GM18951 (cell line): ENCODE data around the gene DLG4.
"Not testable (repeated sequence)": the region's sequence is repeated elsewhere in the genome, so short reads cannot be mapped to it uniquely, and the experiment has no call there.

ENCODE experiments used
- POLR2A ChIP-seq: IDR thresholded peaks from 4 replicates; pipeline ENCODE4 v1.6.1; 2011; ENCODE audit warnings: mild to moderate bottlenecking; ENCODE audit not compliant: insufficient read length, insufficient read depth; ENCODE audit errors: extremely low read depth
- in situ Hi-C: fragments of 300-500 bp; cut with MboI; formaldehyde crosslinking; loops from one replicate; pipeline ENCODE4 v1.12.0; 2022; ENCODE audit warnings: low sequenced_read_pairs, mixed read lengths, inconsistent platforms; ENCODE audit not compliant: unreplicated experiment

Gene DLG4

GRCh38 chr17:7253082-7253481 is 33.4 kb upstream of the DLG4 start:
- TF ChIP-seq POLR2A, result no peak
- in situ Hi-C loops, result no loop called here

- in situ Hi-C loops, result no loop called here
- peak; percentile 88 for TF ChIP-seq POLR2A
These were observed 32.8 kb upstream of the DLG4 start, which contains the start of gene ELP5 for GRCh38 chr17:7252176-7253043. TSS of gene ELP5 (plus strand) at chr17:7252215. CDS start at chr17:7252551, 336 bp downstream.

GRCh38 chr17:7251661-7252175 is 32.1 kb upstream of the DLG4 start, which contains the start of gene CTDNEP1:
TSS of gene CTDNEP1 (minus strand) at chr17:7251734. CDS start at chr17:7251296, 438 bp downstream.
- peak; percentile 67 for TF ChIP-seq POLR2A
- in situ Hi-C loops, result no loop called here

- in situ Hi-C loops, result no loop called here
- TF ChIP-seq POLR2A, result no peak
These were observed 31.3 kb upstream of the DLG4 start for GRCh38 chr17:7250695-7251627.

- TF ChIP-seq POLR2A, result no peak
These were observed 30.2 kb upstream of the DLG4 start for GRCh38 chr17:7249830-7250229.

GRCh38 chr17:7249214-7249613 is 29.6 kb upstream of the DLG4 start:
- no peak for TF ChIP-seq POLR2A
- in situ Hi-C loops, result no loop called here

More at GRCh38 chr17:7249830-7250229, 30.2 kb upstream of the DLG4 start:
- in situ Hi-C loops, result no loop called here

- in situ Hi-C loops, result no loop called here
- no peak for TF ChIP-seq POLR2A
These were observed 29.2 kb upstream of the DLG4 start for GRCh38 chr17:7248796-7249195.

- in situ Hi-C loops, result no loop called here
- TF ChIP-seq POLR2A, result no peak
These were observed 27.1 kb upstream of the DLG4 start for GRCh38 chr17:7246779-7247178.

GRCh38 chr17:7243838-7244237 is 24.2 kb upstream of the DLG4 start:
- in situ Hi-C loops, result not testable (repeated sequence)

GRCh38 chr17:7243453-7243729 is 23.8 kb upstream of the DLG4 start:
- in situ Hi-C loops, result no loop called here
- no peak for TF ChIP-seq POLR2A

- in situ Hi-C loops, result no loop called here
- peak; percentile 58 for TF ChIP-seq POLR2A
These were observed 23.2 kb upstream of the DLG4 start for GRCh38 chr17:7242717-7243452.

- TF ChIP-seq POLR2A, result peak; percentile 68
- in situ Hi-C loops, result no loop called here
These were observed 22.4 kb upstream of the DLG4 start, which contains the start of gene GABARAP for GRCh38 chr17:7241783-7242716. TSS of gene GABARAP (minus strand) at chr17:7242449. CDS start at chr17:7242330, 119 bp downstream.
